Endothelial cell (in vitro differentiated cells): ENCODE measurements around the gene R3HDM1. TPM values are rescaled to one million over a fixed set of nuclear protein-coding genes. Genes with fewer than 3 reads are reported as not detected.

Experiments used
- DNase-seq: peaks from one replicate; pipeline ENCODE4 v3.0.0; 2021; ENCODE audit warnings: low spot score
- H3K27ac Mint-ChIP-seq: one replicate; pipeline ENCODE4 v1.8.0; 2021; ENCODE audit warnings: mixed read lengths, inconsistent platforms; ENCODE audit not compliant: unreplicated experiment
- H3K27me3 Mint-ChIP-seq: one replicate; pipeline ENCODE4 v1.8.0; 2021; ENCODE audit warnings: mild to moderate bottlenecking, moderate library complexity, mixed read lengths, inconsistent platforms; ENCODE audit not compliant: unreplicated experiment
- H3K36me3 Mint-ChIP-seq: one replicate; pipeline ENCODE4 v1.8.0; 2021; ENCODE audit warnings: mild to moderate bottlenecking, low read depth, mixed read lengths, inconsistent platforms; ENCODE audit not compliant: unreplicated experiment
- H3K4me1 Mint-ChIP-seq: one replicate; pipeline ENCODE4 v1.8.0; 2021; ENCODE audit warnings: mild to moderate bottlenecking, mixed read lengths, inconsistent platforms; ENCODE audit not compliant: unreplicated experiment
- H3K4me3 Mint-ChIP-seq: one replicate; pipeline ENCODE4 v1.8.0; 2021; ENCODE audit warnings: mild to moderate bottlenecking, mixed read lengths, inconsistent platforms; ENCODE audit not compliant: unreplicated experiment
- H3K9me3 Mint-ChIP-seq: one replicate; pipeline ENCODE4 v1.8.0; 2021; ENCODE audit warnings: mixed read lengths, inconsistent platforms; ENCODE audit not compliant: unreplicated experiment
- total RNA-seq: library from RNA; stranded (reverse); fragmentation: NEBNext Ultra II Directional; extraction: Animal tissue kit (Norgen Biotek cat#: 25700); gene quantifications from one replicate; pipeline ENCODE4 v1.2.1, GENCODE V29; 2021; ENCODE audit not compliant: unreplicated experiment
- TF ChIP-seq, protein P1 (sequence below): fragments of 200-600 bp; sonication (generic); IDR thresholded peaks from one replicate; pipeline ENCODE4 v1.5.0; 2021; ENCODE audit warnings: antibody characterized with exemption; ENCODE audit not compliant: unreplicated experiment

R3HDM1 gene
- total RNA-seq, 1 donor from 2014 or later, result 36.1 TPM

- H3K4me1 Mint-ChIP-seq, result peaks cover 30% of the 10 kb centered on the region
- H3K4me3 Mint-ChIP-seq, result peak overlapping the region; percentile 97
- peak overlapping the region; percentile 96 for H3K27ac Mint-ChIP-seq
- peaks cover 7% of the 10 kb centered on the region for H3K27me3 Mint-ChIP-seq
- TF ChIP-seq, protein P1, sequence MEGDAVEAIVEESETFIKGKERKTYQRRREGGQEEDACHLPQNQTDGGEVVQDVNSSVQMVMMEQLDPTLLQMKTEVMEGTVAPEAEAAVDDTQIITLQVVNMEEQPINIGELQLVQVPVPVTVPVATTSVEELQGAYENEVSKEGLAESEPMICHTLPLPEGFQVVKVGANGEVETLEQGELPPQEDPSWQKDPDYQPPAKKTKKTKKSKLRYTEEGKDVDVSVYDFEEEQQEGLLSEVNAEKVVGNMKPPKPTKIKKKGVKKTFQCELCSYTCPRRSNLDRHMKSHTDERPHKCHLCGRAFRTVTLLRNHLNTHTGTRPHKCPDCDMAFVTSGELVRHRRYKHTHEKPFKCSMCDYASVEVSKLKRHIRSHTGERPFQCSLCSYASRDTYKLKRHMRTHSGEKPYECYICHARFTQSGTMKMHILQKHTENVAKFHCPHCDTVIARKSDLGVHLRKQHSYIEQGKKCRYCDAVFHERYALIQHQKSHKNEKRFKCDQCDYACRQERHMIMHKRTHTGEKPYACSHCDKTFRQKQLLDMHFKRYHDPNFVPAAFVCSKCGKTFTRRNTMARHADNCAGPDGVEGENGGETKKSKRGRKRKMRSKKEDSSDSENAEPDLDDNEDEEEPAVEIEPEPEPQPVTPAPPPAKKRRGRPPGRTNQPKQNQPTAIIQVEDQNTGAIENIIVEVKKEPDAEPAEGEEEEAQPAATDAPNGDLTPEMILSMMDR, result no peak
- no peaks in the 10 kb centered on the region for H3K9me3 Mint-ChIP-seq
- DNase-seq, result no peak
- H3K36me3 Mint-ChIP-seq, result peaks cover 15% of the 10 kb centered on the region
These were observed 211.1 kb downstream of the R3HDM1 start for GRCh38 chr2:135742325-135742757.

GRCh38 chr2:135743860-135744259, 212.6 kb downstream of the R3HDM1 start:
- Mint-ChIP-seq H3K27me3 (peaks cover 7% of the 10 kb centered on the region), H3K27ac (peak overlapping the region; percentile 55), H3K9me3 (no peaks in the 10 kb centered on the region), H3K4me1 (peaks cover 30% of the 10 kb centered on the region), H3K36me3 (peaks cover 16% of the 10 kb centered on the region), H3K4me3 (peak overlapping the region; percentile 78)
- DNase-seq, result no peak
- TF ChIP-seq, protein P1, result no peak

DNA sequence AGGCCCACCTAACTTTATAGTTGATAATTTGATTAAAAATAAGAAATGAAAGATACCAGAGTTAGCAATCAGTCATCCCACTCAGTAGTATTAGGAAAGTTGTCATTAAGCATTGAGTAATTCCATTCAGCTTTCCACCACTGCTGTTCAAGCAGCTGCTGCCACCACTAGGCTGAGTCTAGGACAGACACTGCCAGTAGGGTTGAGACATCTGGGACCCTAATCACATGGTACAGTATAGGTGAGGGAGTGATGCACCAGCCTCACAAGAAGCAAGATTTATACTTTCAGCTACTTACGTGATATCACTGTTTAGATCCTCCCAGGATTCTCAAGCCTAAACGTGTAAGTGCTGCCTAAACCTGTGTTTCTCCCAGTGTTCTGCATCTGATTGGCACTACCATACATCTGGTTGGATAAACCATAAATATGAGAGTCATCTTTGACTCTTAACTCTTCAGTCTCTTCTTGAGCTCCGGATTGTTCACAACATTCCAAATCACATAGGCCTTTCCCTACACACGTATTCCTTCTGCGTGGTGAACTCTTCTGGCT, 213.6 kb downstream of the R3HDM1 start:
- peaks cover 32% of the 10 kb centered on the region for H3K4me1 Mint-ChIP-seq
- no peak overlapping the region for H3K27ac Mint-ChIP-seq
- H3K27me3 Mint-ChIP-seq, result peaks cover 7% of the 10 kb centered on the region
- H3K4me3 Mint-ChIP-seq, result peak overlapping the region; percentile 78
- peak; percentile 7 for DNase-seq
- H3K36me3 Mint-ChIP-seq, result peaks cover 26% of the 10 kb centered on the region
- TF ChIP-seq, protein P1, result no peak
- no peaks in the 10 kb centered on the region for H3K9me3 Mint-ChIP-seq

GRCh38 chr2:135745545-135745944, 214.3 kb downstream of the R3HDM1 start:
- H3K4me3 Mint-ChIP-seq, result no peak overlapping the region
- H3K4me1 Mint-ChIP-seq, result peaks cover 32% of the 10 kb centered on the region
- peaks cover 29% of the 10 kb centered on the region for H3K36me3 Mint-ChIP-seq
- no peak overlapping the region for H3K27ac Mint-ChIP-seq
- peaks cover 7% of the 10 kb centered on the region for H3K27me3 Mint-ChIP-seq
- DNase-seq, result no peak
- H3K9me3 Mint-ChIP-seq, result no peaks in the 10 kb centered on the region
- TF ChIP-seq, protein P1, result no peak

DNA sequence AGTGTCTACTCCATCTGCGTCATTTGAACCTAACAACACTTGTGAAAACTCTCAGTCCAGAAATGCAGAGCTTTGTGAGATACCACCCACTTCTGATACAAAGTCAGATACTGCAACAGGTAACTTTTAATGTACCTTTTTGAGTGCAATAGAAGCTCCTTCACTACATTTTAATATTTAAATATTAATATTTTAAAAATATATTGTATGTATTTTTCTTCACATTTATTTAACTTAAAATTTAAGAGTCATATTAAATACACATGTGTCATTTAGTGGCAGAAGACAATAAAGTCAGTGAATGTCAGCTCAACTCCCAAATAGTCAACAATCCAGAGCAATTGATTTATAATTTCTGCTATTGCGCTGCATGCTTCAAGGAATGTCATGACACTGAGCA, 224.3 kb downstream of the R3HDM1 start:
- peaks cover 6% of the 10 kb centered on the region for H3K4me1 Mint-ChIP-seq
- no peaks in the 10 kb centered on the region for H3K27me3 Mint-ChIP-seq
- H3K36me3 Mint-ChIP-seq, result peaks cover 37% of the 10 kb centered on the region
- no peaks in the 10 kb centered on the region for H3K9me3 Mint-ChIP-seq
- H3K4me3 Mint-ChIP-seq, result no peak overlapping the region
- no peak overlapping the region for H3K27ac Mint-ChIP-seq
- TF ChIP-seq, protein P1, result no peak
- DNase-seq, result no peak
